ENCODE results near the gene NRXN3.

Gene NRXN3

DNA sequence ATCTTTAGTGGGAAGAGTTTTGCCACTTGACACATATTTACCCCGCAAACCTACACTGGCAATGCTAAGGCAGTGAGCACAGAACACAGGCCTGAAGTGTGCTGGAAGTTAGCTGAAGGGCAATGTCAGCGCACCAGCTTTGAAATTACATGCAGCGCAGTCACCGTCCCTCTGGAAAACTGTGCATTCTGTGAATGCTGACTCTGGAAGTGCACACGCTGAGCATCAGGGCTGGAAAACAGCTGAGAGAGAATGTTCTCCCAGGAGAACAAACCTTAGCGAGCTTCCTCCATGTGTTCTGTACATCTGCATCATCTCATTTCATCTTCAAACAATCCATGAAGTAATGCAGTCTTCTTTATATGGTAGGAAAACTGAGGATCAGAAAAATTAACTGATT is 448.2 kb downstream of the NRXN3 start:
- TF ChIP-seq CTCF (IDR thresholded peaks at IDR 0.05; ENCODE audit: low read depth, low read length): no peak
- DNase-seq (ENCODE audit: extremely low read depth, low read depth): no peak

DNA sequence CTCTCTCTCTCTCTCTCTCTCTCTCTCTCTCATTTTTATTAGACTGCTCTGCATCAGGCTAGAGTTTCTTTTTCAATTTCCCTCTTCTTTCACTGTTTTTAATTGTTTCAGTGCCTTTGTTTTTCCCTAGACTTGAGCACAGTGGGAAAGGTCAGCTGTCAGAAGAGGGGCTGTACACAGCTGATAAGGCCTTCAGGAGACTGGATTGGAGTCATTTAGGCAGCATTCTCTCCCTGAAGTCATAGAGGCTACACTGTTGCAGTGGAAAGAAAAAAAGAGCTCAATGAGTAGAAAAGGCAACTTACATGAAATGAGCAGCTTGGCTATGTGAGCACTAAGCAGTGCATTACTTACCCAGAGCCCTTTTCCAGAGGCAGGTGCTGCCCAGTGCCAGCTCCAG is 456.9 kb downstream of the NRXN3 start:
- no peak for DNase-seq (ENCODE audit: extremely low read depth, low read depth)
- no peak for TF ChIP-seq CTCF (IDR thresholded peaks at IDR 0.05; ENCODE audit: low read depth, low read length)

- DNase-seq (ENCODE audit: extremely low read depth, low read depth): no peak
- TF ChIP-seq CTCF (IDR thresholded peaks at IDR 0.05; ENCODE audit: low read depth, low read length): no peak
Observed at GRCh38 chr14:78631551-78631950, 461.4 kb downstream of the NRXN3 start.

DNA sequence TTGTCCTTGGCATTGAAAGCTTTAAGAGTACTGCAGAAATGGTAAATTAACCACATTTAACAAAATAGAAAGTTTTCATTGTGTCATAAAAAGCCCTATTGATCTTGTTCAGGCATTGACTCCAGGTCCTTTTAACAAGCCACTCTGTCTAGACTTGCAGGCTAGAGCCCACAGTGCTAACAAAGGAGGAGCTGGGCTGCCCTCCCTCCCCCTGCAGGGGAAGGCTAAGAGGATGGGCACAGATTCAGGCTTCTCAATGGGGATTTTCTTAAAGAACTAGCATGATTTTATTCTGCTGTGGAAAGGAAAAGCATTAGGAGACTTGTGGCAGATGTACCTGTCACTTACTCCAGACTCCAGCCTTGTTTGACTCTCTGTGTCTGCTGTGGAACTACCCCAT is 463.6 kb downstream of the NRXN3 start:
- no peak for TF ChIP-seq CTCF (IDR thresholded peaks at IDR 0.05; ENCODE audit: low read depth, low read length)
- DNase-seq (ENCODE audit: extremely low read depth, low read depth): no peak

DNA sequence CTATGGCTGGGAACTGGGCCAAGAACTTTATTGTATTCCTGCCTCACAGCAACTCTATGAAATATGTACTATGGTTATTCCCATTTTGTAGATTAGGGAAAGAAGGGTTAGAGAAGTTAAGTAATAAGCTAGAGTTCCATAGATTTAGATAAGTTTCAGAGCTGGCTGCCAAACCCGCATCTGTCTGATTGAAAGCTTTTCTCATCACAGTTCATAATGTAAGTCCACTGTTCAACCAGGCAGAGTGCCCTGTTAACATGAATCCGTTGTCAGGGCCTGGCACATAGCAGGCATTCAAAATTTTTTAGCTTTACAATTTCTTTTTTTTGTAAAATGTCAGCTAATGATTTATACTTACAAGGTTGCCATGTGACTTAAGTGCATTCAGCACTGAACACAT is 467.3 kb downstream of the NRXN3 start:
- DNase-seq (ENCODE audit: extremely low read depth, low read depth): no peak
- TF ChIP-seq CTCF (IDR thresholded peaks at IDR 0.05; ENCODE audit: low read depth, low read length): no peak

- no peak for DNase-seq (ENCODE audit: extremely low read depth, low read depth)
- no peak for TF ChIP-seq CTCF (IDR thresholded peaks at IDR 0.05; ENCODE audit: low read depth, low read length)
Observed at GRCh38 chr14:78637908-78638475, 467.8 kb downstream of the NRXN3 start.

- DNase-seq (ENCODE audit: extremely low read depth, low read depth): no peak
- TF ChIP-seq CTCF (IDR thresholded peaks at IDR 0.05; ENCODE audit: low read depth, low read length): no peak
Observed at GRCh38 chr14:78638926-78639325, 468.8 kb downstream of the NRXN3 start.
